NCI-H2107 treated with DMSO at 0.1 percent for 48 hours (cell line): ENCODE measurements around the gene TMC6.
"Not testable (repeated sequence)": the region's sequence is repeated elsewhere in the genome, so short reads cannot be mapped to it uniquely, and the experiment has no call there.

Source experiments
- DNase-seq: peaks from one replicate; lab custom pipeline; 2025; ENCODE audit not compliant: unreplicated experiment; lab: John Stamatoyannopoulos, UW

The TMC6 gene

DNA sequence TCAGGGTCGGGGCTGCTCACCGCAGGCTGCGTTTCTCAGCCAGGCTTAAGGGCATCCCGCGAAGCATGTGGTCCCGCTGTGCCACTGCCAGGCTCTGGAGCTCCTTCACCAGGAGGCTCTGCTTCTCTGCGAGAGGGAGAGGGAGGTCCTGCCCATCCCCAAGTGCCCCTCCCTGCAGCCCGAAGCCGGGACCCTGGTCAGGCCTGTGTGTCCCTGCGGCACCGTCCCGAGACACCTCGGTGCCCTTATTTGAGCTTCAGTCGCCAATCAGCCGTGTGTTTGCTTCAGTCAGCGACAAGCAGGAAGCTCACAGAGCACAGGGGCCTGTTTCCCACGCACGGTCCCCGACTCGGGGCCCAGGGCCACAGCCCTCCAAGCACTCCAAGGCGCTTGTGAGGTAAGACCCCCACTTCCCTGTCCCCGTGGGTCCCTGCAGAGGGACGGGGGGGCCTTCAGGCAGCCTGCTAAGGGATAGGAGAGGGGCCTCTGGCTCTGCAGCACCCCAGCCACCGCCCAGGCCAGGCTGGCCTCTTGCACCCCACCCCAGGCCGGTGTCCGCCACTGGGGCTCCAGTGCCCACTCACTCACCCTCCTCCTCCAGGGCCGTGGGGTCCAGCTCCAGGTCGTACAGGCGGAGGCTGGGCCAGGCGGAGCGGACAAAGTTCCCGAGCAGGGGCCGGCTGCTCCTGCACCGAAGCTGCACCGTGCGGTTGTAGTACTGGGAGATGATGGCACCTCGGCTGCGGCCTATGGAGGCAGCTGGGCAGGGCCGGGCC lies 3.2 kb downstream of the TMC6 start:
- DNase-seq = no peak

GRCh38 chr17:78124836-78125137 lies 3.8 kb downstream of the TMC6 start:
- DNase-seq = no peak

DNA sequence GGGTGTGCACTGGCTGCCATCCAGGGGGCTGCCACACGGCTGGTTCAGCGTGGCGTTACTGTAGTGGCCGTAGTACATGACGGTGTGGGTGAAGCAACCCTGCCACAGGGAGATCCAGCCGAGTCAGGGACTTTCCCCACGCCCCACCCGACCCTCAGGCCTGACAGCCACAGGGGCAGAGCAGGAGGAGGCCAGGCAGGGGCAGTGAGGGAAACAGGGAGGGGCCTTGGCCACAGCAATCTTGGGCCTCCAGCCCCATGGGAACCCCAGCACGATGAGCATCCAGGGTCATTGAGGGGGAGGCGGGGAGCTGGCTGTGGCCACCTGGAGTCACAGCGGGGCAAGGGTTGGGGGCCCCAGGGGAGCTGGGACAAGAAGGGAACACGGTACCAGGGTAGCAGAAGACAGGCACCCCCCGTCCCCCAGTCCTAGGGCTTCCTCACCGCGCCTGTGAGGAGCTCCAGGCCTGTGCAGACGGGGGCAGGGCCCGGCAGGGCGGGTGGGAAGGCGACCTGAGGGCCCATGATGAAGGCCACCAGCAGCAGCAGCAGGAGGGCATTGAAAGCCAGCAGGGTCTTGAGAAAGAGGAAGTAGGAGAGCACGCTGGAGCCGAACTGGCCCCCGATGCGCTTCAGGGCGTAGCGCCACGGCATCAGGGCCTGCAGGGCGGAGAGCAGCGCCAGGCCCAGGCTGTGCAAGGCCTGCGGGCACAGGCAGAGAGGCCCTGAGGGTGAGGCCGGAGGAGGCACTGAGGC lies 4.3 kb downstream of the TMC6 start:
- no peak for DNase-seq

GRCh38 chr17:78123258-78123929 lies 5.2 kb downstream of the TMC6 start:
- no peak for DNase-seq

GRCh38 chr17:78122931-78123249 lies 5.7 kb downstream of the TMC6 start:
- no peak for DNase-seq

GRCh38 chr17:78122216-78122930 lies 6.2 kb downstream of the TMC6 start:
- DNase-seq = no peak

DNA sequence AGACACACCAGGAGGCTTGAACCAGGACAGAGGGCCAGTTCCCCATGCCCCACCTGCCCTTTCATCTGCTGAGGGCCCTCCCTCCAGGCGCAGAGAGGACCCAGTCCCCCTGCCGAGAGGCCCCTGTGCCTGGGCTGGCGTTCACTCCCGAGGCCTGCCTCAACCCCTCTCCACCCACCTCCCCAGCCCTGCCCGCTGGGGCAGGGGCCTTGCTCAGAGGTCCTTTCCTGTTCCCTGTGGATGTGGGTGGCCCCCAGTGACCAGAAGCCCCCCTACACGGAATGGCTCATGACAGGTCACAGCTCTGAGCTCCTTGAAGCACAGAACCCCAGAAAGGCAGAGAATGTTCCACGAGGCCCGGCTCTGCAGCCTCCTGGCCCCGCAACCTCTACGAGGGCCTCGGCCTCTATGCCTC lies 6.7 kb downstream of the TMC6 start:
- DNase-seq = no peak

- DNase-seq = no peak
These were observed 7.4 kb downstream of the TMC6 start for GRCh38 chr17:78120971-78121800.

DNA sequence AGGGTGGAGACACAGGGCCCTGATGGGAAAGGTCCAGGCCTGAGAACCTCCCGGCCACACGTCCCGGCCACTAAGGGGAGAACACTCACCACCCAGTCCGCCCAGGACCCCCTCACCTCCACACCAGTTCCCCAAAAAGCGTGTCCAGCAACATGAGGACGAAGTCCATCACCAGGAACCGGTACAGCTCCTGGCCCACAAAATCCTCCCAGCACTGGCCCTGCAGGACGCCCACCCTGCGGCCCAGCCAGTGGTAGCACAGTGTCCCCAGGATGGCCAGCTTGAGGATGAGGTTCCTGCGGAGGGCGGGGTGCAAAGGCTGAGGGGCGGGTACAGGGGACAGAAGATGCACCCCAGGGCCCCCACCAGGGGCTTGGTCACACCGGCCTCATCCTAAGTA lies 8.0 kb downstream of the TMC6 start:
- no peak for DNase-seq

DNA sequence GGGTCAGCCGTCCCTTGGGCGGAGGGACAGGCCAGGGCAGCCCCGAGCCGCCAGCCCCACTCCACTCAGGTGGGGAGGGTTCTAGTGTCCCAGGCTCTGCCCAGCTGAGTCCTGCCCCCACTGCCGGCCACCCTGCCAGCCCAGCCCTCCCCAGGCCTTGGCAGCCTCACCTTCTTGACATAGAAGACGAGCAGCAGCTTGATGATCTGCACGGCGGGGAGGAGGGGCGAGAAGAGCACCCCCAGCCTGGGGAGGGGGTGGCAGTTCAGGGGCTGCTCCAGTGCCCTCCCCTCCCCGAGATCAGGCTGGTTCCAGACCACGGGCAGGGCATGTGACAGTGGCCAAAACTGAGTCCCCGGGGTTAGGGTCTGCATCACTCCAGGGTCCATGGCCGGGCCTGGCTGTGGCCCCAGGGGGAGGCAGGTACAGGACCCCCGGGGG lies 9.7 kb downstream of the TMC6 start:
- DNase-seq = no peak

DNA sequence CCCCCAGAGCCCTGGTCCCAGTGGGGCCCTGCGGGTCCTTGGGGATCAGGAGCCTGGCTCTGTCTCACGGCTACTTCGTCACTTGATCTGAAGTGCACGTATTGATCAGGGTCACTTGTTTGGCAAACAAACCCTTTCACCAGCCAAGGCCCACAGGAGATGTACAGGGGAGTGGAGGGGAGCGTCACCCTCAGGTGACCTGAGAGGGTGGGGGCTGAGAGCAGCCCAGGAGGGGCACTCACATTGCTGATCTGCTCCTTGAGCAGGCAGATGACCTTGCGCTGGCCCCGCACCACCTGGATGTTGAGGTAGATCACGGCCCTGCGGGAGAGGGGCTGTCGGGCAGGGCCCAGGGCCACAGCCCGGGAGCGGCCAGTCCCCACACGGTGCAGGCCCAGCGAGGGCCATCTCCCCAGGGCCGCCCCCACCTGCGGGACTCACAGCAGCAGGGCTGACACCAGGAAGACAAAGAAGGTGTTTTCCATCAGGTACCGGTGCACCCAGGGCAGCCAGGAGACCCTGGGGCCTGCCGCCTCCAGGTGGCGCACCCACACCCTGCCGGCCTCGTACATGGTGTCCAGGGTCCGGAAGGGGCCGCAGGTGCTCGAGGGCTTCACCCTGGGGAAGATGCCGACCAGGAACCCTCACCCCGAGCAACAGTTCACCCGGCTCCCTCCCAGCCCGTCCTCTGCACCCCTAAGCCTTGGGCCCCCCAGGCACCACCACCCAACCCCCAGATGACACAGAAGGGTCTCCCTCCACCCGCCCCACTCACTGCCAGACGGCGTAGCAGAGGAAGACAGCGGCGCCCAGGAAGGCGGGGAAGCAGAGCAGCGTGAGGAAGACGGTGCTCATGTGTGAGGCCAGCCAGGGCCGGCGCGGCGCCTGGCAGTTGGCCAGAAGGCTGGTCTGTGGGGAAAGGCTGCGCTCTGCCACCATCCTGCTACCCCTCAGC lies 11.3 kb downstream of the TMC6 start:
- no peak for DNase-seq

DNA sequence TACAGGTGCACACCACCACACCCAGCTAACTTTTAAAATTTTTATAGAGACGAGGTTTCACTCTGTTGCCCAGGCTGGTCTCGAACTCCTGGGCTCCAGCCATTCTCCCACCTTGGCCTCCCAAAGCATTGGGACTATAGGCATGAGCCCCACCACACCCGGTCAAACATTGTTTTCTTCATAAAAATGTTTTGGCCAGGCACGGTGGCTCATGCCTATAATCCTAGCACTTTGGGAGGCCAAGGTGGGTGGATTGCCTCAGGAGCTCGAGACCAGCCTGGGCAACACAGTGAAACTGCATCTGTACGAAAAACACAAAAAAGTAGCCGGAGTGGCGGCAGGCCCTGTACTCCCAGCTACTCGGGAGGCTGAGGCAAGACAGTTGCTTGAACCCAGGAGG lies 12.1 kb downstream of the TMC6 start:
- no peak for DNase-seq

- not testable (repeated sequence) for DNase-seq
These were observed 12.8 kb downstream of the TMC6 start for GRCh38 chr17:78115803-78116202.

DNA sequence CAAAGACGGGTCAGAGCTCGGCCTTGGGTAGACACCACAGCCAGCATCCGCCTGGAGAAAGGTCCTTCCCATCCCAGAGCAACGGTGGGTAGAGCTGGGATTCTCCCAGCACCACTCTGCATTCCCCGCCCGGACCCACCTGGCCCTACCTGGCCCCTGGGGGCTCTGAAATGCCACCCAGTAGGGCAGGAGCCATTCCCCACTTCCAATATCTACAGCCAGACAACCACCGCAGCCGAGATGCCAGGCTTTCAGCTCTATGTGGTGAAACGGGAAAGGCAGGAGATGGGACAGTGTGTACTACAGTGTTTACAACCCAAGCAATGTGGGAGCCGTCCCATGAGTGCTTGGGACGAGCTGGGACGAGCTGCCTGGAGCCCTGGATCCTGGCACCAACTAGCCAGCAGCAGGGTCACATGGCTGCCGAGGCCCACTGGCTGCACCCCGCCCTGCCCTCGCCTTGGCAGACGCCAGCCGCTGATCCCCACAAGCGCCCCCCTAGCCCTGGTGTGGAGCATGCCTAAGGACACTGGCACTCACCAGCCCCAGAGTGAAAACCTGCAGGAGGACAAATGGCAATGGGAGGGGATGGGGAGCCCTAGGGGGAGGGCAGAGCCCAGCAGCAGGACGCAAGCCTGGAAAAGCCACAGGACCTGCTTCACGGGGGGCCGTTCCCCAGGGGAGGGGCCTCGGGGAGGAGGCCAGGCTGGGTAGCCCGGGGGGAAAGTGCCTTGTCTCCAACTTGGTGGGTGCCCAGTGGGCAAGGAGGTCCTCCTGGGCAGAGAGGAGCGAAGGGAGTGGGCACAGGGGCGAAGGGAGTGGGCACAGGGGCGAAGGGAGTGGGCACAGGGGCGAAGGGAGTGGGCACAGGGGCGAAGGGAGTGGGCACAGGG lies 13.5 kb downstream of the TMC6 start:
- DNase-seq = no peak

DNA sequence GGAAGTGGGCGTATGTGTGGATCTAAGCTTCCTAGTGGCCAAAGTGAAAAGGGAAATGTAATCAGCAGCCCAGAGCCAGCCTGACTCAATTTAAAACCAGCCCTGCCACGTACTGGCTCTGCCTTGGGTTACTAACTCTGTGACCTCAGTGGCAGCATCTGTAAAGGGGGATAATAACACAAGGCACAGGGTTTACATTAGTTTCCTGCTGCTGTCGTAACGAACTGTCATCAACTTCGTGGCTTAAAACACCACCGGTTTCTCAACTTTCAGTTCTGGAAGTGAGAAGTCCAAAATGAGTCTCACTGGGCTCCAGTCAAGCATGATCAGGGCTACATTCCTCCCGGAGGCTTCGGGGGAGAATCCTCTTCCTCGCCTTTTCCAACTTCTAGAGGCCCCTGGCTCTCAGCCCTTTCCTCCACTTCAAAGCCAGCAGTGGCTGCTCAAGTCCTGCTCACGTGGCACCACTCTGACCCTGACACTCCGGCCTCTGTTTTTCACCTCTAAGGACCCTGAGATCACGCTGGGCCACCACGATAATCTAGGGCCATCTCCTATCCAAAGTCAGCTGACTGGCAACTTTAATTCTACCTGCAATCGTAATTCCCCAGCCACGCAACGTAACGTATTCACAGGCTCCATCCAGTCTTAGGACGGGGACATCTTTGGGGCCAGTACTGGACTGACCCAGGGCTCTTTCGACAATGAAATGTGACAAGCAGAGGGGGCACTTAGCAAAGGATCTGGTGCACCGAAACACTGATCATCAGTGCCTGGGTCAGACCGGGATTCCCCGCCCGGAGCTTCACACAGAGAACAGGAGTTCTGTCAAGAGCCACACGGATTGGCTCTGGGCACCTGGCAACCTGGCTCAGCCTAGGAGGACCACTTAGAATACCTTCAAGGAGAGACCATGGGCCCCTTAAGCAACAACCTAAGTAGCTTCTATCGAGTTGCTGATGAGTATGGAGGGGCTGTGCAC lies 14.5 kb downstream of the TMC6 start:
- no peak for DNase-seq

- no peak for DNase-seq
These were observed 15.8 kb downstream of the TMC6 start for GRCh38 chr17:78112518-78113471.
